ENCODE measurements around the gene CD84. TPM values are rescaled to one million over a fixed set of nuclear protein-coding genes. Genes with fewer than 3 reads are reported as not detected.

Gene CD84
- total RNA-seq, 2 donors from 2014 or later = 3.8 to 13.4 TPM

- H3K27ac Mint-ChIP-seq = peak overlapping the region; percentile 79
- H3K36me3 Mint-ChIP-seq = peaks cover 37% of the 10 kb centered on the region
- H3K4me3 Mint-ChIP-seq = peak overlapping the region; percentile 78
- H3K9me3 Mint-ChIP-seq = peaks cover 13% of the 10 kb centered on the region
- H3K4me1 Mint-ChIP-seq (ENCODE audit: low read depth in 2 of 2) = peaks cover 35 to 50% of the 10 kb centered on the region in 2 donors
- no peak for DNase-seq (ENCODE audit: low spot score)
- no peaks in the 10 kb centered on the region for H3K27me3 Mint-ChIP-seq
- no peak for ATAC-seq
Observed at GRCh38 chr1:160558660-160559380, 20.5 kb downstream of the CD84 start.

- Mint-ChIP-seq H3K36me3 (peaks cover 8% of the 10 kb centered on the region), H3K27me3 (no peaks in the 10 kb centered on the region), H3K27ac (peak overlapping the region in 1 of 2 donors; percentile 79), H3K4me3 (no peak overlapping the region), H3K9me3 (no peaks in the 10 kb centered on the region), H3K4me1 (ENCODE audit: low read depth in 2 of 2) (peaks cover 27 to 32% of the 10 kb centered on the region in 2 donors)
- ATAC-seq = no peak
- no peak for DNase-seq (ENCODE audit: low spot score)
Observed at GRCh38 chr1:160553778-160554177, 25.5 kb downstream of the CD84 start.

- H3K36me3 Mint-ChIP-seq = peaks cover 8% of the 10 kb centered on the region
- no peaks in the 10 kb centered on the region for H3K27me3 Mint-ChIP-seq
- H3K9me3 Mint-ChIP-seq = no peaks in the 10 kb centered on the region
- ATAC-seq (no peak), DNase-seq (ENCODE audit: low spot score) (no peak)
- peaks cover 20 to 25% of the 10 kb centered on the region in 2 donors for H3K4me1 Mint-ChIP-seq (ENCODE audit: low read depth in 2 of 2)
- peak overlapping the region; percentile 30 to 79 for H3K27ac Mint-ChIP-seq
- H3K4me3 Mint-ChIP-seq = no peak overlapping the region
Observed at GRCh38 chr1:160552425-160552824, 26.9 kb downstream of the CD84 start.

GRCh38 chr1:160550572-160551034, 28.7 kb downstream of the CD84 start:
- Mint-ChIP-seq H3K27me3 (no peaks in the 10 kb centered on the region), H3K4me3 (no peak overlapping the region), H3K27ac (peak overlapping the region in 1 of 2 donors; percentile 19), H3K9me3 (no peaks in the 10 kb centered on the region), H3K36me3 (peaks cover 8% of the 10 kb centered on the region), H3K4me1 (ENCODE audit: low read depth in 2 of 2) (peaks cover 20 to 22% of the 10 kb centered on the region in 2 donors)
- DNase-seq (ENCODE audit: low spot score) (no peak), ATAC-seq (peak in 1 of 2 donors; percentile 62)

- Mint-ChIP-seq H3K4me1 (ENCODE audit: low read depth in 2 of 2) (peaks cover 23 to 25% of the 10 kb centered on the region in 2 donors), H3K9me3 (no peaks in the 10 kb centered on the region), H3K27ac (peak overlapping the region in 1 of 2 donors; percentile 10), H3K36me3 (peaks cover 8% of the 10 kb centered on the region), H3K4me3 (no peak overlapping the region), H3K27me3 (no peaks in the 10 kb centered on the region)
- no peak for DNase-seq (ENCODE audit: low spot score)
- no peak for ATAC-seq
Observed at GRCh38 chr1:160549665-160550006, 29.7 kb downstream of the CD84 start.

- no peaks in the 10 kb centered on the region for H3K9me3 Mint-ChIP-seq
- H3K27me3 Mint-ChIP-seq = no peaks in the 10 kb centered on the region
- ATAC-seq = no peak
- H3K4me3 Mint-ChIP-seq = no peak overlapping the region
- peak overlapping the region in 1 of 2 donors; percentile 55 for H3K27ac Mint-ChIP-seq
- H3K36me3 Mint-ChIP-seq = peaks cover 8% of the 10 kb centered on the region
- no peak for DNase-seq (ENCODE audit: low spot score)
- H3K4me1 Mint-ChIP-seq (ENCODE audit: low read depth in 2 of 2) = peaks cover 24 to 25% of the 10 kb centered on the region in 2 donors
Observed at GRCh38 chr1:160548960-160549664, 30.2 kb downstream of the CD84 start.

GRCh38 chr1:160548183-160548582, 31.1 kb downstream of the CD84 start:
- no peak for DNase-seq (ENCODE audit: low spot score)
- Mint-ChIP-seq H3K36me3 (peaks cover 8% of the 10 kb centered on the region), H3K27ac (peak overlapping the region in 1 of 2 donors; percentile 11), H3K4me3 (no peak overlapping the region), H3K27me3 (no peaks in the 10 kb centered on the region), H3K4me1 (ENCODE audit: low read depth in 2 of 2) (peaks cover 21 to 24% of the 10 kb centered on the region in 2 donors), H3K9me3 (no peaks in the 10 kb centered on the region)
- ATAC-seq = peak in 1 of 2 donors; percentile 22

- Mint-ChIP-seq H3K27ac (peak overlapping the region in 1 of 2 donors; percentile 11), H3K4me3 (no peak overlapping the region), H3K27me3 (no peaks in the 10 kb centered on the region), H3K9me3 (no peaks in the 10 kb centered on the region), H3K4me1 (ENCODE audit: low read depth in 2 of 2) (peaks cover 13 to 19% of the 10 kb centered on the region in 2 donors), H3K36me3 (peaks cover 1% of the 10 kb centered on the region)
- ATAC-seq (no peak), DNase-seq (ENCODE audit: low spot score) (no peak)
Observed at GRCh38 chr1:160547422-160547821, 31.9 kb downstream of the CD84 start.

- Mint-ChIP-seq H3K27me3 (no peaks in the 10 kb centered on the region), H3K4me3 (no peak overlapping the region), H3K4me1 (ENCODE audit: low read depth in 2 of 2) (peaks cover 11 to 21% of the 10 kb centered on the region in 2 donors), H3K27ac (peak overlapping the region in 1 of 2 donors; percentile 11), H3K36me3 (no peaks in the 10 kb centered on the region), H3K9me3 (no peaks in the 10 kb centered on the region)
- no peak for ATAC-seq
- no peak for DNase-seq (ENCODE audit: low spot score)
Observed at GRCh38 chr1:160546942-160547341, 32.4 kb downstream of the CD84 start.

- ATAC-seq (peak in 1 of 2 donors; percentile 43), DNase-seq (ENCODE audit: low spot score) (no peak)
- peak overlapping the region; percentile 57 to 80 for H3K27ac Mint-ChIP-seq
Observed at GRCh38 chr1:160544647-160545046, 34.6 kb downstream of the CD84 start.

GRCh38 chr1:160542303-160542945, 36.9 kb downstream of the CD84 start:
- H3K27me3 Mint-ChIP-seq = no peaks in the 10 kb centered on the region
- no peak for ATAC-seq
- no peaks in the 10 kb centered on the region for H3K36me3 Mint-ChIP-seq
- H3K9me3 Mint-ChIP-seq = peaks cover 6% of the 10 kb centered on the region
- H3K4me3 Mint-ChIP-seq = no peak overlapping the region
- H3K4me1 Mint-ChIP-seq (ENCODE audit: low read depth in 2 of 2) = peaks cover 36 to 44% of the 10 kb centered on the region in 2 donors
- DNase-seq (ENCODE audit: low spot score) = no peak
- H3K27ac Mint-ChIP-seq = peak overlapping the region; percentile 87 to 98

More at GRCh38 chr1:160544647-160545046, 34.6 kb downstream of the CD84 start:
- H3K4me3 Mint-ChIP-seq = no peak overlapping the region
- no peaks in the 10 kb centered on the region for H3K9me3 Mint-ChIP-seq
- no peaks in the 10 kb centered on the region for H3K36me3 Mint-ChIP-seq
- H3K27me3 Mint-ChIP-seq = no peaks in the 10 kb centered on the region
- H3K4me1 Mint-ChIP-seq (ENCODE audit: low read depth in 2 of 2) = peaks cover 30 to 37% of the 10 kb centered on the region in 2 donors

- ATAC-seq (no peak), DNase-seq (ENCODE audit: low spot score) (no peak)
- H3K27ac Mint-ChIP-seq = peak overlapping the region; percentile 87 to 98
- H3K9me3 Mint-ChIP-seq = peaks cover 6% of the 10 kb centered on the region
- H3K27me3 Mint-ChIP-seq = no peaks in the 10 kb centered on the region
- no peaks in the 10 kb centered on the region for H3K36me3 Mint-ChIP-seq
- H3K4me1 Mint-ChIP-seq (ENCODE audit: low read depth in 2 of 2) = peaks cover 36 to 44% of the 10 kb centered on the region in 2 donors
- no peak overlapping the region for H3K4me3 Mint-ChIP-seq
Observed at GRCh38 chr1:160541622-160542302, 37.5 kb downstream of the CD84 start.

GRCh38 chr1:160540859-160541233, 38.5 kb downstream of the CD84 start:
- DNase-seq (ENCODE audit: low spot score) (no peak), ATAC-seq (no peak)
- Mint-ChIP-seq H3K4me3 (peak overlapping the region; percentile 73), H3K27ac (peak overlapping the region; percentile 87 to 98), H3K27me3 (no peaks in the 10 kb centered on the region), H3K4me1 (ENCODE audit: low read depth in 2 of 2) (peaks cover 36 to 44% of the 10 kb centered on the region in 2 donors), H3K9me3 (peaks cover 6% of the 10 kb centered on the region), H3K36me3 (peaks cover 8% of the 10 kb centered on the region)

Data from natural killer cell treated with Interleukin-12 subunit alpha and Interleukin-12 subunit beta and Interleukin-15 and Interleukin-18, amount 100 ng/mL, for 72 hours (primary cell).